HG02938 (cell line): ENCODE data around the gene MAP1B.

Experiments
- ATAC-seq: cut with Tn5 transposase; IDR thresholded peaks from one replicate; pipeline ENCODE4 v1.9.1; 2021; ENCODE audit warnings: mild to moderate bottlenecking, moderate library complexity; ENCODE audit not compliant: unreplicated experiment

The MAP1B gene

DNA sequence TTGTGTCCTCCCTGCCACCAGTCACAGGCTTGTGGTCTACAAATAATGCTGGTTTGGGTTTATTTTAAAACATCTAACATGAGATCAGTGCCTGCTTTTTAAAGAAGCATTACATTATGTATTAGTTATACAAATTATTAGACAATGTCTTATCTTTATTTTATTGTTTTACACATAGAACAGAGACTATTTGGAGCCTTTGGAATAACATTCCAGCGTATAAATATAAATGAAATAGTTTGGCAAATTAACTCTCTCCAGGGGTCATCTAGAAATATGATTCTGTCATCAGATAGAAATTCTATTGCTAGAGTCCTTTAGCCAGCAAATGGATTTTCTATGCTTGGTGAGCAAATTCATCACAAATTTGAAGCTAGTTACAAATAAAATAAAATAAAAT lies 22.4 kb downstream of the MAP1B start:
- no peak for ATAC-seq

DNA sequence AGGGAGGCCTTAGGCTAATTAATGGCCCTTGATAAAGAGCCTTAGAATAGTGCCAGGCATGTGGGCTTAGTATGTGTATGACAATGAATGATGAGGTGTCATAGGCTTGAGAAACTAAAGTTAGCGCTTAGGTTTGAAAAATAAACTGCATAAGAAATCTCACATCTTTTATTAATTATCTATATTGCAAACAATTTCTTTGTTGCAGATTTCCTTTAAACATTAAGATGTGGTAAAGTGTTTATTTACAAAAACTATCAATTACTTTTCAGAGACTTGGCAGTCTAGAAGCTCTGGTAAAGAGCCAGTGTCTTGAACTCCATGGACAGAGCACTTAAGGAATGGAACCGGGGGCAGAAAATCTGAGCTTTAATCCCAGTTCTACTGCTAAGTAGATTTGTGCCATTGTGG lies 23.1 kb downstream of the MAP1B start:
- ATAC-seq: no peak

DNA sequence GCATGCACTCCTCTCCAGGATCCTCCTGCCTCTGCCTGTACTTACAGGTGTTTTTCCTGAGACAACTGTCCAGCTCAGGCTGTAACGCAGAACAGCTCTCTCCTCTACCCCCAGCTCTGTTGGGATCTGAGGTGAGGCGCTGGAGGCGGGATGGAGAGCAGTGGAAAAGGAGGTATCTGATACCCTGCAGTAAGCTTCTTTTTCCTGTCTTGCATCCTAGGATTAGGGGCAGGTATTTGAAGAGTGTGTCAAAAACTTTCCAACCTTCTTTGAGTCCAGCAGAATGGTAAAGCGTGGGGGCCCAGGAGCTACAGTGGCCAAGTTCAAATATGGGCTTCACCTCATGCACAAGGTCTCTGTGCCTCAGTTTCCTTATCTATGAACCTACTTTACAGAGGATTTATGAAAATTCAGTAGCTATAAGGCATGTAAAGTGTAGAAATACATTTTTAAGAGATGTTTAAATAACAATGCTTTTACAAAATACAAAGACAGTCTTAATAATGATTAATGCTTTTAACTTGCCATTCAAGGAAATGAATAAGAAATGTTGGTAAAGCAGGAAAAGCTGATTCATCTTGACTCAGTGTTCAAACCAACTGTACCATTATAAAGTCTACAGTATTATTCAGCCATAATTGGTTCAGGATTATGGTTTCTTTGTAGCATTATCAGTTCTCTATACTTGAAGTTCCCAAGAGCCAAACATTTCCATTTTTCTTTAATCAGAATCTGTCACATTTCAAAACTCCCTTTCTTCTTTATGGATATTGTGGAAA lies 26.1 kb downstream of the MAP1B start:
- no peak for ATAC-seq

- no peak for ATAC-seq
Observed at GRCh38 chr5:72134226-72134899, 27.1 kb downstream of the MAP1B start.

- ATAC-seq: no peak
Observed at GRCh38 chr5:72137826-72138409, 30.6 kb downstream of the MAP1B start.

- no peak for ATAC-seq
Observed at GRCh38 chr5:72138943-72139521, 31.8 kb downstream of the MAP1B start.

- no peak for ATAC-seq
Observed at GRCh38 chr5:72140711-72141110, 33.4 kb downstream of the MAP1B start.

DNA sequence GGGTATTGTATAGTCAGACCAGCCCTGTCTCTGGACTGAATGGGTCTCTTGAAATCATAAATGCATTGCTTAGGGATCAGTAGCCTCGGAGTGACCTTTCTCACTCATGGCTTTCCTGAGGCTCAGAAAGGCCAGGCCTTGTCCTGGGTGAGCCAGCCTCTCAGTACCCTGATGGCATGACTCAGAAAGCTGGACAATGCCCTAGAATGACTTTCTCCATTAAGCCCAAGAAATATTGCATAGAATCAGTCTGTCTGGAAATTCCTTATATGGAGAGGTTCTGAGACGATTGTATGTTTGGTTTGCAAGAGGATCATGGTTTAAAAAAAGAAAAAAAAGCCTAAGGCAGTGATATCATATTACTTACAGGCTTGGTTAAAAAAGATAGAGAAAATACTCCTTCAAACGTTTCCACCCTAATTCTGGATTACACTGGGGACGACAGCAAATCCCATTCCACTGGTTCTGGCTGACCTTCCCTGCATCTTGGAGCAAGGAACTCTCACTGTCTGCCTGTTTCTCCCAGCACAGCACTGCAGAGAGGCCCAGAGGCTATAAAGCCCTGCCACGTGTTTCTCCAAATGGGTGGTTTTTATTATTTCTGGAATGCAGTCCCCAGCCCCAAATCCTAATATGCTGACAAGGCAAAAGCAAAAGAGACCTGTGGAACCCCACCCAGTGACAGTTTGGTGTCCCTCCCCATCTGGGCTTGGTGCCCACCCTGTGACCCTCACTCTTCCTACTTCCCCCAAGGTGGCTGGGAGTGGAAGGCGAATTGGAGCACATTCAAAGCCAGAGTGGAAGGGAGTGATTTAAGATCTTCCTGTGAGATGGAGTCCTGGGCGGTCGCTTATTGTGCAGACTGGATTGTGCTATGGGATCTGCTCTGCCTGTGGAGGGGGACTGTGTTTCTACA lies 34.4 kb downstream of the MAP1B start:
- ATAC-seq: no peak

- ATAC-seq: no peak
Observed at GRCh38 chr5:72144762-72145161, 37.5 kb downstream of the MAP1B start.

GRCh38 chr5:72145348-72145747 lies 38.1 kb downstream of the MAP1B start:
- no peak for ATAC-seq

GRCh38 chr5:72146056-72146455 lies 38.8 kb downstream of the MAP1B start:
- ATAC-seq: no peak

DNA sequence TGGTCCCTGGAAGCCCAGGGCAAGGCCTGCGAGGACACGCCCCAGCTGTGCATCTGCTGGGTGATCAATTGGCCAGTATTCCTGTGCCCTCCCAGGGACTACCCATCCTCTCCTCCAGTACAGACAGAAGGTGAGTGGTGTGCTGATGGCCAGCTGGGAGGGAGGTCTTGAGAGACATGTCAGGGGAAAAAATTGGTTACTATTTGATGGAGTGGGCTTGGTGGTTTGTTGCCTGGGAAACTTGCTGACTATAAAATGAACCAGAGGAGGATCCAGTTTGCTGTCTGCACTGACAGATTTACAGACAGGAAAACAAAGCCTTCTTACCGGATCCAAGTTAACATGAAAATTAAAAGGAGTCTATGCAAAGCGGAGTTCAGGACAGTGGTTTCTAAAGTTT lies 40.3 kb downstream of the MAP1B start:
- no peak for ATAC-seq

DNA sequence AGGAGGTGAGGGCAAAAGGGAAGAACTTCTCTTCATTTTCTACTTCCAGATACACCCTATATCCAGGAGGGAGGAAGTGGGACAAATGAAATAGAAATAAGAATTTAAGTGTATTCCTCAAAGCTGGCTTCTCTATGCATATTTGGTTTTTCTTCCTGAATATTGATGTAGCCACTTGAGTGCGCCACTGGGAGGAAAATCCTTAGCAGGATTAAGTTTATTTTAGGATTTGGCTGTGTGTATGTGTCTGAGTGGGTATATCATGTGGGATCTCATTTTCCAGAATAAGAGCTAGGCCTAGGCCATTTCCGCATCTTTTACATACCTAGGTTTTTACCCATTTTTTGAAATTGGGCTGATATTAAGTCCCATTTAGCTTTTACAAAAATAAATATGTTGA lies 42.5 kb downstream of the MAP1B start:
- ATAC-seq: no peak

DNA sequence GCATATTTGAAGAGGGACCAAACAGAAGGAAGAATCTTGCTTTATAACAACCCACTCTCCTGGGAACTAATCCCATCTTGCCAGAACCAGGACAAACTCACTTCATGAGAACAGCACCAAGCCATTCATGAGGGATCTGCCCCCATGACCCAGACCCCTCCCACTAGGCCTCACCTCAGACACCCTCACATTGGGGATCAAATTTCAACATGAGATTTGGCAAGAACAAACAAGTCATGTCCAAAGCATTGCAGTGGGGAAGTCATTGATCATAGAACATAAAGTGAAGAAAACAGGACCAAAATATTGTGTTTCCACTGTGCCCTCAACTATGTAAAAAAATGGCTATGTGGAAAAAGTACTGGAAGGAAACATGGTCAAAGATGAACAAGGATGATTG lies 43.9 kb downstream of the MAP1B start:
- no peak for ATAC-seq

DNA sequence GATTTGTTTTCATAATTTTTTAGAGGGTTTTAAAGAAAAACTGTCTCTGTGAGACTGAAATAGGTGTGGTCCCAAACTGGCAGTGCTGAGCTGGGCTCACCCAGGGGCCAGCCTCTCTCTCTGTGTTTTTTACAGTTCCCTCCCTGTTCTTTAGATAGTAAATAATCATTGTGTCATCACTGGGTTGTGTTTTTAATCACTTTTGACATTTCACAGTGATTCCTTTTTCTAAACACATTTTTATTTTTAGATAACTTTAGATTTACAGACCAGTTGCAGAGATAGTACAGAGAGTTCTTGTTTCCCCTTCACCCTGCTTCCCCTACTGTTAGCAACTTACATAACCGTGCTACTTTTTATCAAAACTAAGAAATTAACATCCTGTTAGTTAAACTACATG lies 44.4 kb downstream of the MAP1B start:
- no peak for ATAC-seq

DNA sequence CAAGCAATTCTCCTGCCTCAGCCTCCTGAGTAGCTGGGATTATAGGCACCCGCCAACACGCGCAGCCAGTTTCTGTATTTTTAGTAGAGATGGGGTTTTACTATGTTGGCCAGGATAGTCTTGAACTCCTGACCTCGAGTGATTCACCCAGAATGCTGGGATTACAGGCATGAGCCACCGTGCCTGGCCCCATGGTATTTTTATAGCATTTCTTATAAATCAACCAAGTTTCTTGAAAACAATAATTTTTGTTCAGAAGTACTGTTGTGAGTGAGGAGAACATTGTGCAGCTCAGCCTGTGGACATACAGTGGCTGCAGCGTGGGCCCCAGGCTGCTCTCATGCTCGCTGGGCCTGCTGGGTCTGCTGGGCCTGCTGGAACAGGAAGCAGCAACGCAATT lies 45.3 kb downstream of the MAP1B start:
- no peak for ATAC-seq

DNA sequence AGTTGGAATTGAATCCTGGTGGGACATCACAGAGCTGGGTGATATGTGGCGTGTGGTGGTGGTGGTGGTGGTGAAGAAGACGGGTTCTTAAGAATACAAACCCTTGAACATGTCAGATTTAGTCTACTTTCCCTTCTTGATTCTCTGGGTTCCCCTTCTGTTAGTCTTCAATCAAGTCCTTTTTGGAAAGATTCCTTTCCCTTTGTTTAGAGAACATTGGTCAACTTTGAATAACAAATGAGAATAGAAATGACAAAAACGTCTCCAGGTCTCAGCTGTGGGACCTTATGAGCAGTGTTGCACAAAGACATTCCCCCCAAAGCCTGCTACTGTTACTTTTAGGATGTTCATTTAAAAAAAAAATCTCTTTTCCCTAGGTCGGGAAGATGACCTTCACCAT lies 46.3 kb downstream of the MAP1B start:
- no peak for ATAC-seq

- no peak for ATAC-seq
Observed at GRCh38 chr5:72154076-72154756, 46.9 kb downstream of the MAP1B start.

DNA sequence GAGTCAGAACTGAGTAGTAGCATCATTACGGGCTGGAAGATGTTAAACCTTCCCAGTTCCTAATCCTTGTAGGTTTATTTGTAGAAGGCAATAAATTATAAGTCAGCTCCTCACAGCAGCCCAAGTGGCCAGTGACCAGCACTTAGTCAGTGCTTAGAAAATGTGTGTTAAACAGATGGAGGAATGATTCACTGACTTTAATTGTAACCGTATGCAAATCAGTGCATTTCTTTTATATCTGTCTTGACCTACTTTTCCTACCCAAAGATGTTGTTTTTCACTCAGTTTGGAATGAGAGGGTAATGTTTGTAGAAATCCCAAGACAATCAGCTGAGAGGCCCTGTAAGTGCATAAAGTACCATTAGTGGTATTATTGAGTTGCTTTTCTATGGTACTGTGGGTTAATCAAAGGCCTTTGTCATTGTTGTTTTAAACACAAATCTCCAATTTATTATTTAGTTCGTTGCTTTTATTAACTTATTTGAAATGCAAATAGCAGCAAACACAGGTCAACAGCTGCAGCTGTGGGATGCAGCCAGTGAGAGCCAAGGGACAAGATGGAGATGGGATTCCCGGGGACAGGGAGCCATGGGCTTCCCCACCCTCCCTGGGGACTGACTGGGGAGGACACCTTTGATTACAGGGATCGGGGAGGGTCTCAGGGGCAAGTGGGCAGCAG lies 49.8 kb downstream of the MAP1B start:
- ATAC-seq: no peak

GRCh38 chr5:72157625-72157962 lies 50.3 kb downstream of the MAP1B start:
- ATAC-seq: no peak
